Breast epithelium (tissue), 4 donors: Measurements from ENCODE around the gene CLASP2. TPM values are rescaled to one million over a fixed set of nuclear protein-coding genes. Genes with fewer than 3 reads are reported as not detected.
A peak's percentile ranks its signal among the peaks of the same experiment; 100 is the strongest.
"Not testable (repeated sequence)": the region's sequence is repeated elsewhere in the genome, so short reads cannot be mapped to it uniquely, and the experiment has no call there.

ENCODE experiments used
- DNase-seq, 2 donors: peaks; one replicate each; pipeline ENCODE4 v3.0.0-alpha.2; 2019; ENCODE audit warnings: low spot score in 2 of 2
- H3K27ac ChIP-seq, 2 donors: fragments of 200-600 bp; sonication (generic) in 1 of 2; one replicate each; pipeline ENCODE4 v1.5.1; 2016 to 2019; ENCODE audit warnings: mild to moderate bottlenecking in 1 of 2
- H3K27me3 ChIP-seq, 2 donors: fragments of 200-600 bp; sonication (generic) in 1 of 2; one replicate each; pipeline versions ENCODE4 v1.5.1 to v1.6.0; 2017 to 2019; ENCODE audit warnings: control low read depth in 1 of 2, mild to moderate bottlenecking in 1 of 2
- H3K36me3 ChIP-seq: fragments of 200-600 bp; one replicate; pipeline ENCODE4 v1.5.1; 2019
- H3K4me1 ChIP-seq, 2 donors: fragments of 200-600 bp; sonication (generic); one replicate each; pipeline ENCODE4 v1.5.1; 2016 to 2019; ENCODE audit warnings: control low read depth in 1 of 2
- H3K4me3 ChIP-seq, 3 donors: fragments of 200-600 bp; sonication (generic); 1 replicate in 2 of 3; 2 replicates in 1 of 3; pipeline ENCODE4 v1.5.1; 2016 to 2019; ENCODE audit warnings: mild to moderate bottlenecking in 3 of 3, moderate library complexity in 2 of 3
- H3K9me3 ChIP-seq, 2 donors: fragments of 200-600 bp; sonication (generic) in 1 of 2; one replicate each; pipeline ENCODE4 v1.5.1; 2016 to 2019; ENCODE audit warnings: control low read depth in 1 of 2
- POLR2A ChIP-seq: fragments of 450-650 bp; IDR thresholded peaks from one replicate; pipeline ENCODE4 v1.6.1; 2016; ENCODE audit warnings: antibody characterized with exemption, mild to moderate bottlenecking, moderate library complexity
- POLR2AphosphoS5 ChIP-seq, 3 donors: sonication (generic); formaldehyde crosslinking; IDR thresholded peaks; one replicate each; pipeline ENCODE4 v1.6.1; 2017; ENCODE audit warnings: antibody characterized with exemption in 3 of 3
- intact Hi-C: fragments of 100-400 bp; cut with DNase I; formaldehyde crosslinking; loops from one replicate; pipeline ENCODE4 v1.15.1; 2023; ENCODE audit warnings: low total_unique reads
- total RNA-seq, 3 donors: library from RNA; depleted of rRNA; stranded (reverse); fragments of >200 nt; gene quantifications; one replicate each; pipeline ENCODE4 v1.1.0, GENCODE V29; 2016
- TF ChIP-seq, protein P1 (sequence below), 3 donors: fragments of 450-650 bp; IDR thresholded peaks; one replicate each; pipeline ENCODE4 v1.5.1; 2016 to 2017; ENCODE audit warnings: antibody characterized with exemption in 3 of 3, mild to moderate bottlenecking in 3 of 3, moderate library complexity in 3 of 3

Gene CLASP2
- total RNA-seq, 3 donors from 2014 or later = 57.1 to 108 (median 86.9) TPM

DNA sequence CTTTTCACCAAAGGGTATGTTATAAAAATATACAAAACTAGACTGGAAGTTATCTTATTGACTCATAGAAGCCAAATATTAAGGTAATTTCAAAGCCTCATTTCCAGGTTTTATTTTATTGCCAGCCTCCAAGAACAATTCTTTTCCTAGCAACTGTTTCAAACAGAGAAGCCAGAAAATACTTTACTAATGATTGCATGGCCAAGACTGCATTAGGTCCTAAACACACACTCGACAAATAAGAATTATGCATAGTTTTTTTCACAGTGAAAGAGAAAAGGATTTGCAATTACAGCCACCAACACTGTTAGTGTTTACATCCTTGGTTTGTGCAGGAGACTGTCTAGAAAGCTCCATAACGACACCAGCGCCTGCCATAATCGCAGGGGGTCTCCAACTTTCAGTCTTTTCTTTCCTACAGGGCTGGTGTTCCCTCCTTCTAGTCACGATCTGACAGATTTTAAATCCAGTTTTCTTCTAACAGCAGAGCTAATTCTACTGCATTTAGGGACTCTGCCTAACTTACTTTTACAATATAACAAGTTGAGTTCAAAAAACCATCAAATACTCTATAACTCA is 58.1 kb downstream of the CLASP2 start:
- H3K27ac ChIP-seq = peak overlapping the region; percentile 75 to 80
- intact Hi-C loops = loop anchor here (5.0 to 10.0 kb wide), 2 partner anchors 117 to 905 kb away; no protein-coding TSS in a partner anchor
- no peak for TF ChIP-seq POLR2A
- TF ChIP-seq, protein P1, sequence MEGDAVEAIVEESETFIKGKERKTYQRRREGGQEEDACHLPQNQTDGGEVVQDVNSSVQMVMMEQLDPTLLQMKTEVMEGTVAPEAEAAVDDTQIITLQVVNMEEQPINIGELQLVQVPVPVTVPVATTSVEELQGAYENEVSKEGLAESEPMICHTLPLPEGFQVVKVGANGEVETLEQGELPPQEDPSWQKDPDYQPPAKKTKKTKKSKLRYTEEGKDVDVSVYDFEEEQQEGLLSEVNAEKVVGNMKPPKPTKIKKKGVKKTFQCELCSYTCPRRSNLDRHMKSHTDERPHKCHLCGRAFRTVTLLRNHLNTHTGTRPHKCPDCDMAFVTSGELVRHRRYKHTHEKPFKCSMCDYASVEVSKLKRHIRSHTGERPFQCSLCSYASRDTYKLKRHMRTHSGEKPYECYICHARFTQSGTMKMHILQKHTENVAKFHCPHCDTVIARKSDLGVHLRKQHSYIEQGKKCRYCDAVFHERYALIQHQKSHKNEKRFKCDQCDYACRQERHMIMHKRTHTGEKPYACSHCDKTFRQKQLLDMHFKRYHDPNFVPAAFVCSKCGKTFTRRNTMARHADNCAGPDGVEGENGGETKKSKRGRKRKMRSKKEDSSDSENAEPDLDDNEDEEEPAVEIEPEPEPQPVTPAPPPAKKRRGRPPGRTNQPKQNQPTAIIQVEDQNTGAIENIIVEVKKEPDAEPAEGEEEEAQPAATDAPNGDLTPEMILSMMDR (IDR thresholded peaks at IDR 0.05) = no peak
- TF ChIP-seq POLR2AphosphoS5 (IDR thresholded peaks at IDR 0.05) = no peak
- H3K4me1 ChIP-seq = no peaks in the 10 kb centered on the region
- no peaks in the 10 kb centered on the region for H3K27me3 ChIP-seq
- no peak for DNase-seq
- H3K36me3 ChIP-seq = no peaks in the 10 kb centered on the region
- no peaks in the 10 kb centered on the region for H3K9me3 ChIP-seq
- H3K4me3 ChIP-seq = peak overlapping the region; percentile 39 to 63 (median 47)

DNA sequence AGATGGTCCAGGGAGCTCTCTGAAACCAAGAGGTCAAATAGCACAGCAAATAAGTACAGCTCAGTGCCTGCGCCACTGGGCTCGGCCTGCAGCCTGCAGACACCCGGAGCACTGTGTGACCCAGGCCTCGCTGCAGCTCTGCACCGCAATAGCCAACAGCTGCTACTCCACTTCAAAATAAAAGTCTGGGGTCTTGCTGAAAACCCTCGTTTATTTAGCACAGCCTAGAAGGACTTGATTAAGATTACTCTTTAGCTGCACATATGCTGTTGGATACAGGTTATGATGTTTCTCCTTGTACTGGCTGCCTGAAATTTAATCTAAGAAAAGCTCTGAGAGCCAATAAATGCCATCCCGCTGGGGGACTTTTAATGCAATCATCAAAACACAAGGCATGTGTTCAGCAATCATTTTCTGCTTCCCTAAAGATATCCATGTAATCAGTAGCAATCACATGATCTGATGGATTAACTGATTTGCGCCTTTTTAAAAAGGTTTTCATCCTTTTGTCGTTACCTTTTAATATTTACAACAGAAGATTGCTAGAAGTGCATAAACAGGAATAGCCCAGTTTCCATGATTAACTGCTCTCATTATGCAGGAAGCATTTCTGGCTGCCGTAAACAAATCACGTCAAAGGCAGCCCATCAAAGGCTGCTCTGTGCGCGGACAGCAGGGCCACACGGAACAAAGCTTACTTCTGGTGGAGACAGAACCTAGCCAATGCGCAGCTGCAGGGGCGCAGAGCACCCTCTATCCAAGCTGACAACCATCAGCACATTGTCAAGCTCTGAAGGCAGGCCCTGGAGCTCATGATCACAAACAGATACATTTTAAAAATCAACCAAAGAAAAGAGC is 58.8 kb downstream of the CLASP2 start:
- peak overlapping the region; percentile 75 to 80 for H3K27ac ChIP-seq
- no peaks in the 10 kb centered on the region for H3K4me1 ChIP-seq

DNA sequence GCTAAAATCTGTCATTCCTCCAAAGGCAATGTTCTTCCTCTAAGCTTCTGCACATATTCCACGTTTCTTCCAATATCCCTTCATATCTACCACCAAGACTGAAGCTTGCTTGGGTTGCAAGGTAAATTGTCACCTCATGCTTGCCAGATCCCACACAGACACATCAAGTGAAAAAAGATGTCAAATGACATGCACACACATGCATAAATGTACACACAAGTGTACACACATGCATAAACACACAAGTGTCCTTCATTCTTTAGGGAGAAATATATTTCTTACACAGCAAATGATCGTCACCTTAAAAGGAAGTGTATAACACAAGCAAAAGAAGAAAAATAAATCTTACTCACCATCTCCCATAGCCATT is 59.4 kb downstream of the CLASP2 start:
- Histone ChIP-seq H3K27me3 (no peaks in the 10 kb centered on the region), H3K4me3 (peak overlapping the region; percentile 39 to 63 (median 47)), H3K4me1 (no peaks in the 10 kb centered on the region), H3K9me3 (no peaks in the 10 kb centered on the region), H3K27ac (peak overlapping the region; percentile 75 to 80), H3K36me3 (no peaks in the 10 kb centered on the region)
- no peak for TF ChIP-seq POLR2AphosphoS5 (IDR thresholded peaks at IDR 0.05)
- TF ChIP-seq, protein P1 (IDR thresholded peaks at IDR 0.05) = no peak
- no peak for TF ChIP-seq POLR2A
- intact Hi-C loops = loop anchor here (10.0 kb wide), 1 partner anchor 906 kb away; no protein-coding TSS in a partner anchor
- no peak for DNase-seq

More for the DNA sequence above, 58.8 kb downstream of the CLASP2 start:
- Histone ChIP-seq H3K36me3 (no peaks in the 10 kb centered on the region), H3K27me3 (no peaks in the 10 kb centered on the region), H3K4me3 (peak overlapping the region; percentile 39 to 63 (median 47)), H3K9me3 (no peaks in the 10 kb centered on the region)
- DNase-seq = peak; percentile 36 to 56
- intact Hi-C loops = loop anchor here (10.0 kb wide), 1 partner anchor 906 kb away; no protein-coding TSS in a partner anchor
- TF ChIP-seq, protein P1 (IDR thresholded peaks at IDR 0.05) = no peak
- peak in 1 of 3 donors; percentile 10 for TF ChIP-seq POLR2AphosphoS5 (IDR thresholded peaks at IDR 0.05)

DNA sequence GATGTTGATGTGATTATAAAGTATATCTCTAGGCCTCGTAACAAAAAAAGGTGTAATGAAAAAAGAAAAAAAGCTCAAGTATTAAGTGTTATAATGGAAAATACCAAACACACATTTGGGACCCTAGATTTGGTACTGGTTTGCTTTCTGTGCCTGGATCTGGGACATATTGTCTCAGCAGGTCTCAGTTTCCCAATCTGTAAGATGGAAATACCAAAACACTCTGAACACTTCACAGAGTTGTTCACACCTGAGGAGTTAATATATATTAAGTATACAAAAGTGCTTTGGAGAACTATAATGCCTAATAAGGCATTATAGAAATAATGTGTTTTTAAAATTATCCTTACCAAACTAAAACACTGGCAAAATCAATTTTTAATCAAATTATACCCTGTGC is 60.0 kb downstream of the CLASP2 start:
- no peak for DNase-seq
- Histone ChIP-seq H3K36me3 (no peaks in the 10 kb centered on the region), H3K4me1 (no peaks in the 10 kb centered on the region), H3K9me3 (no peaks in the 10 kb centered on the region), H3K27me3 (no peaks in the 10 kb centered on the region), H3K27ac (peak overlapping the region in 1 of 2 donors; percentile 75), H3K4me3 (peak overlapping the region; percentile 39 to 63 (median 47))
- TF ChIP-seq POLR2A (no peak), POLR2AphosphoS5 (IDR thresholded peaks at IDR 0.05) (no peak)
- TF ChIP-seq, protein P1 (IDR thresholded peaks at IDR 0.05) = no peak
- intact Hi-C loops = loop anchor here (10.0 kb wide), 1 partner anchor 907 kb away; no protein-coding TSS in a partner anchor

DNA sequence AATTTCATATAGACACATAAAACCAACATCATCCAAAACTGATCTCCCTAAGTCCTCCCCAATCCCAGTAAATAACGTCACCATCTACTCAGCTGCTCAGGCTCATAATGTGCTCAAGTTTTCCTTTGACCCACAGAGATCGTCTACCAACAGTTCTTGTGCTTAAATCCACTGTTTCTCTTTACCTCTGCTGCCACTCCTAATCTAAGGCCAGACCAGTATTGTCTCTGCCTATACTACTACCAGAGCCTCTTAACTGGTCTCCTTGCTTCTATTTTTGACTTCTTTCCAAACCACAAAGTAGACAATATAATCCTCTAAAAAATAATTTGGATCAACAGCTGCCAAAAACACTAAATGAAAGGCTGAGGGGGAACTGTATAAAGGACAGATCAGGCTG is 65.3 kb downstream of the CLASP2 start:
- TF ChIP-seq, protein P1 (IDR thresholded peaks at IDR 0.05) = no peak
- TF ChIP-seq POLR2A (no peak), POLR2AphosphoS5 (IDR thresholded peaks at IDR 0.05) (no peak)
- no peaks in the 10 kb centered on the region for H3K9me3 ChIP-seq
- no peak overlapping the region for H3K4me3 ChIP-seq
- no peaks in the 10 kb centered on the region for H3K27me3 ChIP-seq
- H3K36me3 ChIP-seq = no peaks in the 10 kb centered on the region
- H3K27ac ChIP-seq = no peak overlapping the region
- no peak for DNase-seq
- intact Hi-C loops = loop anchor here (10.0 kb wide), 1 partner anchor 912 kb away; no protein-coding TSS in a partner anchor
- H3K4me1 ChIP-seq = no peaks in the 10 kb centered on the region

DNA sequence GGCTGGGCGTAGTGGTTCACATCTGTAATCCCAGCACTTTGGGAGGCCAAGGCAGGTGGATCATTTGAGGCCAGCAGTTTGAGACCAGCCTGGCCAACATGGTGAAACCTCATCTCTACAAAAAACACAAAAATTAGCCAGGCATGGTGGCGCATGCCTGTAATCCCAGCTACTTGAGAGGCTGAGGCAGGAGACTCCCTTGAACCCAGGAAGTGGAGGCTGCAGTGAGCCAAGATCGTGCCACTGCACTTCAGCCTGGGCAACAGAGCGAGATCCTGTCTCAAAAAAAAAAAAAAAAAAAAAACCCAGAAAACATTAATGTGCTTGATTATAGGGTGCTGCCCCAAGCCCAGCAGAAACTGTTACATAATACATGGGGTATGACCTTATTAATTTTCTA is 67.0 kb downstream of the CLASP2 start:
- H3K4me1 ChIP-seq, DNase-seq, H3K27me3 ChIP-seq, H3K27ac ChIP-seq, H3K4me3 ChIP-seq, H3K9me3 ChIP-seq, H3K36me3 ChIP-seq: not testable (repeated sequence)
- intact Hi-C loops = loop anchor here (10.0 kb wide), 1 partner anchor 914 kb away; no protein-coding TSS in a partner anchor
